ENCODE measurements around the gene FAM222A. TPM values are rescaled to one million over a fixed set of nuclear protein-coding genes. Genes with fewer than 3 reads are reported as not detected.
"Not testable (repeated sequence)": the region's sequence is repeated elsewhere in the genome, so short reads cannot be mapped to it uniquely, and the experiment has no call there.

FAM222A gene
- total RNA-seq, 1 experiment from 2014 or later, result 5.5 TPM

GRCh38 chr12:109689426-109689825 lies 24.2 kb upstream of the FAM222A start:
- no peak for DNase-seq (ENCODE audit: low spot score)
- no peaks in the 10 kb centered on the region for H3K9me3 ChIP-seq (ENCODE audit: low read depth, low read length, poor library complexity, severe bottlenecking)
- H3K4me1 ChIP-seq (ENCODE audit: insufficient read depth, low read length, poor library complexity, severe bottlenecking), result no peaks in the 10 kb centered on the region
- no TSS peak for BruUV-seq (replicated peaks)
- TF ChIP-seq CTCF (conservative IDR thresholded peaks at IDR 0.05; ENCODE audit: low read depth, low read length) (no peak), EZH2 (IDR thresholded peaks at IDR 0.05; ENCODE audit: borderline replicate concordance, low read depth, low read length, poor library complexity, severe bottlenecking) (no peak)
- no peaks in the 10 kb centered on the region for H3K27me3 ChIP-seq (replicated peaks; ENCODE audit: insufficient read depth, low read depth, low read length, poor library complexity)
- CTCF ChIA-PET, result no interaction called here
- no peaks in the 10 kb centered on the region for H3K36me3 ChIP-seq (ENCODE audit: insufficient read depth, low read length, poor library complexity, severe bottlenecking)
- H3K27ac ChIP-seq (ENCODE audit: low read depth, low read length, poor library complexity, severe bottlenecking), result no peak overlapping the region
- intact Hi-C loops (cut with micrococcal nuclease; ENCODE audit: unreplicated experiment), result no loop called here
- no peak overlapping the region for H3K4me3 ChIP-seq (ENCODE audit: low read depth, low read length, poor library complexity, severe bottlenecking)
- POLR2A ChIA-PET (ENCODE audit: low non-redundant PET), result no interaction called here

DNA sequence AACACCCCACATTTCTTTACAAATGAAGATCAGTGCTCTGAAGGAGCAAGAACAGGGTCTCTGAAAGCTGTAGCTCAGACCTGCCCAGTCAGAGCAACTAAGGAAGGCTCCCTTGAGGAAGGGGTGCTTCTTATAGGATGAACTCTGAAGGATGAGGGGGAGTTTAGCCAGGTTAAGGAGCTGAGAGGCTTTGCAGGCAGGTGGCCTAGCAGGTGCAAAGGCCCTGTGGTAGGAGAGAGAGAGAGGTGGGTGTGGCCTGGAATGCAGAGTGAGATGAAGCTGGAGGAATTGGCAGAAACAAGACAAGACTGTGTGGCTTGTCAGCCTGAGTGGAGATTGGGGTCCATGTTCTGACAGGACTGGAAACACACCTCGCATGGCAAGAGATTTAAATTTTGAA lies 20.5 kb upstream of the FAM222A start:
- intact Hi-C loops (cut with micrococcal nuclease; ENCODE audit: unreplicated experiment), result no loop called here
- Histone ChIP-seq H3K4me3 (ENCODE audit: low read depth, low read length, poor library complexity, severe bottlenecking) (no peak overlapping the region), H3K4me1 (ENCODE audit: insufficient read depth, low read length, poor library complexity, severe bottlenecking) (no peaks in the 10 kb centered on the region), H3K27ac (ENCODE audit: low read depth, low read length, poor library complexity, severe bottlenecking) (no peak overlapping the region), H3K27me3 (replicated peaks; ENCODE audit: insufficient read depth, low read depth, low read length, poor library complexity) (no peaks in the 10 kb centered on the region), H3K9me3 (ENCODE audit: low read depth, low read length, poor library complexity, severe bottlenecking) (no peaks in the 10 kb centered on the region), H3K36me3 (ENCODE audit: insufficient read depth, low read length, poor library complexity, severe bottlenecking) (no peaks in the 10 kb centered on the region)
- no peak for DNase-seq (ENCODE audit: low spot score)
- ChIA-PET CTCF (no interaction called here), POLR2A (ENCODE audit: low non-redundant PET) (no interaction called here)
- BruUV-seq (replicated peaks), result no TSS peak
- TF ChIP-seq EZH2 (IDR thresholded peaks at IDR 0.05; ENCODE audit: borderline replicate concordance, low read depth, low read length, poor library complexity, severe bottlenecking) (no peak), CTCF (conservative IDR thresholded peaks at IDR 0.05; ENCODE audit: low read depth, low read length) (no peak)

DNA sequence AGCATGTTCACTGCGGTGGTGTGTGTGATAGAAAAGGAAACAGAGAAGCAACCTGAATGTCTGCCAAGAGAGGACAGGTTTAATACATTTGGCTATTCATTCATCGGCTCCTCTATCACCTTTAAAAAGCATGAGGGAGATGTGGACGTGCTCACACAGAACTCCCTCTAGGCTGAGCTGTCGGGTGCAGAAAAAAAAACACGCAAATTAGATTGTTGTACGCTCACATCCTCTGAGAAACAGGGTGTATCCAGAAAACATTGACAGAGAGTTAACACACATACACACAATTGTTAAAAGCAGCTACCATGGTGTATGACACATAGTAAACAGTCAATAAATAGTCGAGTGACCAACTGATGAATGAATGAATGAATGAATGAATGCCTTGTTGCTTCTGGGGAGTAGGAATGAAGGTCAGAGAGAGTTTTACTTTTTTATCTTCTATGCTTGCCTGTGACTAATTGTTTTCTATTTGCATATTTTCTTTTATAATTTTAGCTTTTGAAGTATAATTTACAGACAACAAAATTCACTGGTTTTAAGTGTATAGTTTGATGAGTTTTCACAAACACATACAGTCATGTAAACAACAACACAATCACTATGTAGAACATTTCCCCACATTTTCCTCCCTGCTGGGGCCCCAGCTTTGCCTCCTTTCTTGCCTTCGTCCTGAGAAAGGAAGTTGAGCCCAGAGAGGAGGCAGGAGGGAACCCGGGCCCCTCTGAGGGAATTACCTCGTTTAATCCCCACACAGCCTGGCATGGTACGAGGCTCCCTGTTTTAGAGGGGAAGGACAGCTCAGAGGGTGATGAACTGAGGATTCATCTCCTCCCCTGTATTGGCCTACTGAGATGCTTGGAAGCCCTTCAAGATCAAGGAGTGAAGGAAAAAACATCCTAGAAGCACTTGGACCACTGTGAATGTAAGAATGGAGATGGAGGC lies 19.7 kb upstream of the FAM222A start:
- Histone ChIP-seq H3K27me3 (replicated peaks; ENCODE audit: insufficient read depth, low read depth, low read length, poor library complexity) (no peaks in the 10 kb centered on the region), H3K9me3 (ENCODE audit: low read depth, low read length, poor library complexity, severe bottlenecking) (no peaks in the 10 kb centered on the region), H3K27ac (ENCODE audit: low read depth, low read length, poor library complexity, severe bottlenecking) (no peak overlapping the region), H3K36me3 (ENCODE audit: insufficient read depth, low read length, poor library complexity, severe bottlenecking) (no peaks in the 10 kb centered on the region), H3K4me1 (ENCODE audit: insufficient read depth, low read length, poor library complexity, severe bottlenecking) (no peaks in the 10 kb centered on the region), H3K4me3 (ENCODE audit: low read depth, low read length, poor library complexity, severe bottlenecking) (no peak overlapping the region)
- ChIA-PET POLR2A (ENCODE audit: low non-redundant PET) (no interaction called here), CTCF (no interaction called here)
- TF ChIP-seq EZH2 (IDR thresholded peaks at IDR 0.05; ENCODE audit: borderline replicate concordance, low read depth, low read length, poor library complexity, severe bottlenecking) (no peak), CTCF (conservative IDR thresholded peaks at IDR 0.05; ENCODE audit: low read depth, low read length) (no peak)
- intact Hi-C loops (cut with micrococcal nuclease; ENCODE audit: unreplicated experiment), result no loop called here
- DNase-seq (ENCODE audit: low spot score), result no peak
- BruUV-seq (replicated peaks), result no TSS peak

- intact Hi-C loops (cut with micrococcal nuclease; ENCODE audit: unreplicated experiment); BruUV-seq (replicated peaks): not testable (repeated sequence)
These were observed 19.0 kb upstream of the FAM222A start for GRCh38 chr12:109694629-109695028.

More at GRCh38 chr12:109694629-109695028, 19.0 kb upstream of the FAM222A start:
- H3K9me3 ChIP-seq (ENCODE audit: low read depth, low read length, poor library complexity, severe bottlenecking); H3K36me3 ChIP-seq (ENCODE audit: insufficient read depth, low read length, poor library complexity, severe bottlenecking); H3K27me3 ChIP-seq (replicated peaks; ENCODE audit: insufficient read depth, low read depth, low read length, poor library complexity); H3K4me1 ChIP-seq (ENCODE audit: insufficient read depth, low read length, poor library complexity, severe bottlenecking); CTCF ChIA-PET; H3K27ac ChIP-seq (ENCODE audit: low read depth, low read length, poor library complexity, severe bottlenecking); H3K4me3 ChIP-seq (ENCODE audit: low read depth, low read length, poor library complexity, severe bottlenecking); POLR2A ChIA-PET (ENCODE audit: low non-redundant PET); DNase-seq (ENCODE audit: low spot score): not testable (repeated sequence)
